Activated CD8-positive, alpha-beta T cell treated with anti-CD3 and anti-CD28 coated beads for 36 hours (primary cell): Measurements from ENCODE around the gene THAP3. TPM values are rescaled to one million over a fixed set of nuclear protein-coding genes. Genes with fewer than 3 reads are reported as not detected.

Experiments
- ATAC-seq: fragments of 200-7000 bp; cut with Tn5 transposase; one replicate; pipeline ENCODE4 v1.10.0; 2021; ENCODE audit warnings: mild to moderate bottlenecking, moderate library complexity
- CTCF ChIA-PET: fragments of 350-600 bp; sonication (Branson Sonifier 250); formaldehyde crosslinking; loops from one replicate; lab custom pipeline; 2021; ENCODE audit warnings: antibody characterized with exemption; lab: Charles Lee
- POLR2A ChIA-PET: fragments of 350-600 bp; sonication (Branson Sonifier 250); formaldehyde crosslinking; loops from one replicate; lab custom pipeline; 2021; ENCODE audit warnings: antibody characterized with exemption; lab: Charles Lee
- DNase-seq: peaks from one replicate; pipeline ENCODE4 v3.0.0-alpha.2; 2020
- H3K27ac Mint-ChIP-seq: one replicate; pipeline ENCODE4 v1.8.0; 2021; ENCODE audit warnings: mild to moderate bottlenecking, mixed read lengths
- H3K27me3 Mint-ChIP-seq: one replicate; pipeline ENCODE4 v1.8.0; 2021; ENCODE audit warnings: mixed read lengths
- H3K36me3 Mint-ChIP-seq: one replicate; pipeline ENCODE4 v1.8.0; 2021; ENCODE audit warnings: low read depth, mixed read lengths
- H3K4me1 Mint-ChIP-seq: one replicate; pipeline ENCODE4 v1.8.0; 2021; ENCODE audit warnings: low read depth, mixed read lengths
- H3K4me3 Mint-ChIP-seq: one replicate; pipeline ENCODE4 v1.8.0; 2021; ENCODE audit warnings: mild to moderate bottlenecking, moderate library complexity, mixed read lengths
- H3K9me3 Mint-ChIP-seq: one replicate; pipeline ENCODE4 v1.8.0; 2021; ENCODE audit warnings: mixed read lengths
- intact Hi-C: fragments of 100-400 bp; cut with micrococcal nuclease; formaldehyde crosslinking; loops from one replicate; pipeline ENCODE4 v1.10.0; 2022
- total RNA-seq, 2 experiments: library from RNA; stranded (reverse); gene quantifications; one replicate each; pipeline ENCODE4 v1.2.3, GENCODE V29; 2021
- TF ChIP-seq, protein P1 (sequence below): fragments of 200-600 bp; IDR thresholded peaks from one replicate; pipeline ENCODE4 v1.8.0; 2022; ENCODE audit warnings: antibody characterized with exemption, mild to moderate bottlenecking

Gene THAP3
- total RNA-seq, 2 experiments from 2014 or later: 19.0 to 24.5 TPM

- DNase-seq (no peak), ATAC-seq (peak; percentile 26)
- no peaks in the 10 kb centered on the region for H3K27me3 Mint-ChIP-seq
- no peak overlapping the region for H3K4me3 Mint-ChIP-seq
- CTCF ChIA-PET: interaction anchor here (1.4 kb wide), 1 partner anchor 55 kb away, joined by 4 read pairs; no protein-coding TSS in a partner anchor
- POLR2A ChIA-PET: interaction anchor here (0.9 to 1.8 kb wide), 2 partner anchors 10 to 11 kb away, joined by 3 to 6 read pairs; no protein-coding TSS in a partner anchor
- H3K4me1 Mint-ChIP-seq: peaks cover 21% of the 10 kb centered on the region
- H3K27ac Mint-ChIP-seq: peak overlapping the region; percentile 69
- H3K9me3 Mint-ChIP-seq: no peaks in the 10 kb centered on the region
- peaks cover 22% of the 10 kb centered on the region for H3K36me3 Mint-ChIP-seq
- TF ChIP-seq, protein P1, sequence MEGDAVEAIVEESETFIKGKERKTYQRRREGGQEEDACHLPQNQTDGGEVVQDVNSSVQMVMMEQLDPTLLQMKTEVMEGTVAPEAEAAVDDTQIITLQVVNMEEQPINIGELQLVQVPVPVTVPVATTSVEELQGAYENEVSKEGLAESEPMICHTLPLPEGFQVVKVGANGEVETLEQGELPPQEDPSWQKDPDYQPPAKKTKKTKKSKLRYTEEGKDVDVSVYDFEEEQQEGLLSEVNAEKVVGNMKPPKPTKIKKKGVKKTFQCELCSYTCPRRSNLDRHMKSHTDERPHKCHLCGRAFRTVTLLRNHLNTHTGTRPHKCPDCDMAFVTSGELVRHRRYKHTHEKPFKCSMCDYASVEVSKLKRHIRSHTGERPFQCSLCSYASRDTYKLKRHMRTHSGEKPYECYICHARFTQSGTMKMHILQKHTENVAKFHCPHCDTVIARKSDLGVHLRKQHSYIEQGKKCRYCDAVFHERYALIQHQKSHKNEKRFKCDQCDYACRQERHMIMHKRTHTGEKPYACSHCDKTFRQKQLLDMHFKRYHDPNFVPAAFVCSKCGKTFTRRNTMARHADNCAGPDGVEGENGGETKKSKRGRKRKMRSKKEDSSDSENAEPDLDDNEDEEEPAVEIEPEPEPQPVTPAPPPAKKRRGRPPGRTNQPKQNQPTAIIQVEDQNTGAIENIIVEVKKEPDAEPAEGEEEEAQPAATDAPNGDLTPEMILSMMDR: no peak
- intact Hi-C loops: no loop called here
Measured at GRCh38 chr1:6591222-6591621, 33.4 kb upstream of the THAP3 start.

GRCh38 chr1:6591644-6592043 lies 33.0 kb upstream of the THAP3 start:
- ChIA-PET CTCF (interaction anchor here (1.4 kb wide), 1 partner anchor 55 kb away, joined by 4 read pairs; no protein-coding TSS in a partner anchor), POLR2A (interaction anchor here (0.9 to 1.8 kb wide), 2 partner anchors 10 to 11 kb away, joined by 3 to 6 read pairs; no protein-coding TSS in a partner anchor)
- H3K36me3 Mint-ChIP-seq: peaks cover 26% of the 10 kb centered on the region
- intact Hi-C loops: no loop called here
- H3K27ac Mint-ChIP-seq: peak overlapping the region; percentile 46
- H3K4me3 Mint-ChIP-seq: no peak overlapping the region
- no peak for DNase-seq
- peaks cover 26% of the 10 kb centered on the region for H3K4me1 Mint-ChIP-seq
- no peaks in the 10 kb centered on the region for H3K27me3 Mint-ChIP-seq
- no peaks in the 10 kb centered on the region for H3K9me3 Mint-ChIP-seq
- no peak for ATAC-seq
- TF ChIP-seq, protein P1: no peak

DNA sequence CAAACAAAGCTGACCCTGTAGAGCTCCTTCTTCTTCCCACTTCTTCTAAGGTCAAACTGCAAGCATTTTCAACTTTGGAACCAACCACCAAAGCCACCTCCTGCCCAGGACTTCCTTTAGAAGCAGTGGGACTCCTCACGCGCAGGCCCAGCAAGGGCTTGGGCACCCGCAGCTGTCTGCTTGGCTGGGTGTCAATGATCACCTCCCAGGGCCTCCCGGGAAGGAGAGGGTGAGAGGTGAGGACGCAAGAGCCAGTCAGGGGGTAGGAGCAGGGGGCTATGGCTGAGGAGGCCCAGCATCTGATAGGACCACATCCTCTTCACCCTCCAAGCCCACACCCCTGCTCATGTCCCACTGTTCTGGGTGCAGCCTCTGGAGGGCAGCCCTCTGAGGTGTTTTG lies 32.2 kb upstream of the THAP3 start:
- CTCF ChIA-PET: interaction anchor here (0.9 to 1.4 kb wide), 2 partner anchors 54 kb away, joined by 3 to 4 read pairs; no protein-coding TSS in a partner anchor
- TF ChIP-seq, protein P1: no peak
- H3K27ac Mint-ChIP-seq: no peak overlapping the region
- no peaks in the 10 kb centered on the region for H3K27me3 Mint-ChIP-seq
- no peak overlapping the region for H3K4me3 Mint-ChIP-seq
- H3K4me1 Mint-ChIP-seq: peaks cover 31% of the 10 kb centered on the region
- DNase-seq: no peak
- ATAC-seq: no peak
- POLR2A ChIA-PET: interaction anchor here (1.8 kb wide), 1 partner anchor 9 kb away, joined by 6 read pairs; no protein-coding TSS in a partner anchor
- intact Hi-C loops: no loop called here
- no peaks in the 10 kb centered on the region for H3K9me3 Mint-ChIP-seq
- H3K36me3 Mint-ChIP-seq: peaks cover 30% of the 10 kb centered on the region

DNA sequence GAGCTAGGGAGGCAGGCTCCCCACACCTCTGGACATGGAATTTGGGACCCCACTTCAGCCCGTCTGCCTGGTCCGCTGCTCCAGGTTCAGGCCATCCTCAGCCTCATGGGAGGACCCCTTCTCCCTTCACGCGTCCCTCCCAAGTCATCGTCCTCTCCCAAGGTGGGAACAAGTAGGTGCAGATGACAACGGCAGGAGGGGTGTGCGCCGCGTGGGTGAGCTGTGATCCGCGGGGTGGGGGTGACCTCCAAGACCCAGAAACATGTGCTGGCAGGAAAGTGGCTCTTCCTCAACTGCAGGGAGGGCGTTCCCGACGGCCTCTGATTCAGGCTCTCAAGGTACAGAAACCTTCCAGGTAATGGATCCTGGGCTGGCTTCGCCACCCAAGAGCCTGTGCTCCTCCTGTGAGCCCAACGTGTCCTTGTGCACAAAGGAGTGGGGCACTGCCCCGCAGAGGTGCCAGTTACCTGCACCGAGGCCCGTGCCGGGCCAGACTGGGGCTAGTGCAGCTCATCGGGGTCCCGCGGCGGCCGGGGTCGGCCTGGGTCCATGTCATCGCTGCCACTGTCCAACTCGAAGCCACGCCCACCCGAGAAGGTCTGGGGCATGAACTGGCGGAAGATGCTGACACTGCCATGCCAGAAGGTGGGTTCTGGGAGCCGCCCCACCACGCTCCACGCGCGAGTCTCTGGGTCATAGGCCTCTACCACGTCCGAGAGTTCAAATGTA lies 31.6 kb upstream of the THAP3 start:
- Mint-ChIP-seq H3K4me1 (peaks cover 31% of the 10 kb centered on the region), H3K27ac (no peak overlapping the region), H3K36me3 (peaks cover 34% of the 10 kb centered on the region), H3K9me3 (no peaks in the 10 kb centered on the region), H3K27me3 (no peaks in the 10 kb centered on the region), H3K4me3 (no peak overlapping the region)
- intact Hi-C loops: no loop called here
- ATAC-seq (no peak), DNase-seq (no peak)
- ChIA-PET CTCF (interaction anchor here (0.9 kb wide), 1 partner anchor 53 kb away, joined by 3 read pairs; no protein-coding TSS in a partner anchor), POLR2A (interaction anchor here (1.0 kb wide), 1 partner anchor 10 kb away, joined by 6 read pairs; no protein-coding TSS in a partner anchor)
- TF ChIP-seq, protein P1: no peak

GRCh38 chr1:6593810-6594209 lies 30.9 kb upstream of the THAP3 start:
- ChIA-PET POLR2A (interaction anchor here (1.0 to 1.4 kb wide), 2 partner anchors 11 to 39 kb away, joined by 3 to 6 read pairs; partner anchors contain the start of gene NOL9), CTCF (no interaction called here)
- Mint-ChIP-seq H3K27ac (no peak overlapping the region), H3K9me3 (no peaks in the 10 kb centered on the region), H3K27me3 (no peaks in the 10 kb centered on the region), H3K4me3 (no peak overlapping the region), H3K4me1 (peaks cover 33% of the 10 kb centered on the region), H3K36me3 (peaks cover 34% of the 10 kb centered on the region)
- TF ChIP-seq, protein P1: no peak
- DNase-seq (no peak), ATAC-seq (no peak)
- intact Hi-C loops: no loop called here
